Measurements from ENCODE around the gene CLIC5. TPM values are rescaled to one million over a fixed set of nuclear protein-coding genes. Genes with fewer than 3 reads are reported as not detected.
"Not testable (repeated sequence)": the region's sequence is repeated elsewhere in the genome, so short reads cannot be mapped to it uniquely, and the experiment has no call there.

The CLIC5 gene
- polyA plus RNA-seq, 1 donor from 2014 or later, result 0.22 TPM

DNA sequence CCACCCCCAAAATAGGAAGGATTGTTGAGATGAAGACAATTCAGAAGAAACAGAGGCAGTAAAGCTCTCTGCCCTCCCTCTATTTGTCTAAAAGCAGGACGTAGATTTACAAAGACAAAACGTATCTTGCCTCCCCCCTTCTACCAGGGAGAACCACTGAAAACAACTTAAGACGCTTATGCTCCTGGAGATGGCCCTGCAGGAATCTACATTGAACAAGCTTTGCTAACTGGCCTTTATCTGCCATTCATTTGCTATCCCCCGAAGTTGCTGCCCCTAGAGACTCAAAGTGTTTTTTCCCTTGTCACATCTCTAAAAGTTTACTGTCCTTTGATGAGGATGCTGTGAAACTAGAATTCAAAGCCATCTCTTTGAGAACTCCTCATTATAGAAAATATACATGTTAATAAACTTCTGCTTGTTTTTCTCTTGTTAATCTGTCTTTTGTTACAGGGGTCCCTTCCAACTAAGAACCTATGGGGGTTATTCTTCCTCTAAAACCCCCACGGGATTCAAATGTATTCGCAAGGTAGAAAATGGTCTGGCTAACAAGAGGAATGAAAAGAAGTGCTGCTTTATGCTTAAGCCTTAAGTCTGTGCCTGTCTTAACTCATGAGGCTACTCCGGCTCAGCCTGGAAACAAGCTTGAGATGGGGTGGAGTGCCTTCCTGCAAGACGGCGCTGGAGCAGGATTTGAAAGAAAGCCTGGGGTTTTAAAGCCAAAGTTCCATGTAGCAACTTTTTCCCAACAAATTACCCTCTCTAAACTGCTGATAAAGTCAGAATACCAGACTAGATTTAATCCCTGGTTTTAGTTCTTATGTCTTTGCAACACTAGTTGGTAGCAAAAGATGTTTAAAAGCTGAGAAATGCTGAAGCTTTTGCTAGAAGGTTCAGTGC, 88.0 kb downstream of the CLIC5 start:
- Histone ChIP-seq H3F3A (ENCODE audit: insufficient read depth, low read length, poor library complexity, severe bottlenecking) (no peaks in the 10 kb centered on the region), H3K9ac (ENCODE audit: low read length) (no peak overlapping the region), H3K9me3 (ENCODE audit: low read length) (no peaks in the 10 kb centered on the region), H3K4me2 (ENCODE audit: low read length) (no peak overlapping the region), H3K27me3 (ENCODE audit: insufficient read depth, low read depth, low read length) (no peaks in the 10 kb centered on the region), H3K27ac (ENCODE audit: low read length) (no peak overlapping the region), H3K79me2 (replicated peaks; ENCODE audit: insufficient read depth, low read length) (no peaks in the 10 kb centered on the region), H3K36me3 (ENCODE audit: insufficient read depth, low read length) (no peaks in the 10 kb centered on the region), H2AFZ (ENCODE audit: low read depth, low read length) (no peak overlapping the region), H3K9me2 (ENCODE audit: insufficient read depth, low read length) (no peaks in the 10 kb centered on the region), H3K4me3 (ENCODE audit: low read length) (no peak overlapping the region), H4K20me1 (ENCODE audit: insufficient read depth) (no peaks in the 10 kb centered on the region)
- TF ChIP-seq RAD21 (conservative IDR thresholded peaks at IDR 0.05) (no peak), POLR2AphosphoS5 (IDR thresholded peaks at IDR 0.05) (no peak), EP300 (conservative IDR thresholded peaks at IDR 0.05; ENCODE audit: poor library complexity, severe bottlenecking) (no peak), MXI1 (conservative IDR thresholded peaks at IDR 0.05; ENCODE audit: poor library complexity, severe bottlenecking) (no peak)

GRCh38 chr6:45926423-45926822, 89.2 kb downstream of the CLIC5 start:
- H2AFZ ChIP-seq (ENCODE audit: low read depth, low read length); H4K20me1 ChIP-seq (ENCODE audit: insufficient read depth); H3K9me2 ChIP-seq (ENCODE audit: insufficient read depth, low read length): not testable (repeated sequence)

DNA sequence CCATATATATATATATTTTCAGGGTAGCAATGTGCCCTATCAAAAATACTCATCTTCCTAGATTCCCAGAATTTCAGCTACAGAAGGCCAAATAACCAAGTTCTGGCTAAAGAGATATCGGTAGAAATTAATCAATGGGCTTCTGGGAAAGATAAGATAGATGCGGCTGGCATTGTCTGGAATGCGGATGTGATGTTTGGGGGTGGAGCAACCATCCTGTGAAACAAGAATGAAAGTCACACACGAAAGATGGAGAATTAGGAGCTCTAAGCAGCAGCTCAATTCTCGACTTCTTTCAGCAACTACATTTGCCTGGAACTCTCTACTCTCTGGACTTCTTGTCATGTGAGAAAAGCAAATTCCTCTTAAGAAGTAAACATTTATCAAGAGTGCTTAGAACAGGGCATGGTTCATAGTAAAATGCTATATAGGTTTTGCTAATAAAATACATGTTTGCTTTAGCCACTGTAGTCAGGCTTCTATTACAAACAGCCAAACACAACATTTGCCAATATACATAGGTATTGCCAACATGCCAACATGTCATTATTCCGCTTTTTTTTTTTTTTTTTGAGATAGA, 90.8 kb downstream of the CLIC5 start:
- no peak overlapping the region for H2AFZ ChIP-seq (ENCODE audit: low read depth, low read length)
- H3K9me3 ChIP-seq (ENCODE audit: low read length), result no peaks in the 10 kb centered on the region
- no peak for TF ChIP-seq MXI1 (conservative IDR thresholded peaks at IDR 0.05; ENCODE audit: poor library complexity, severe bottlenecking)
- no peak for TF ChIP-seq TAF1 (IDR thresholded peaks at IDR 0.05; ENCODE audit: low read depth)
- TF ChIP-seq RAD21 (conservative IDR thresholded peaks at IDR 0.05), result no peak
- TF ChIP-seq SMC3 (conservative IDR thresholded peaks at IDR 0.05; ENCODE audit: poor library complexity), result no peak
- TF ChIP-seq EP300 (conservative IDR thresholded peaks at IDR 0.05; ENCODE audit: poor library complexity, severe bottlenecking), result no peak
- no peak for TF ChIP-seq REST (IDR thresholded peaks at IDR 0.05; ENCODE audit: borderline replicate concordance)
- no peak for TF ChIP-seq CTCF (IDR thresholded peaks at IDR 0.05; ENCODE audit: poor library complexity, severe bottlenecking)
- no peak for TF ChIP-seq POLR2AphosphoS5 (IDR thresholded peaks at IDR 0.05)
- TF ChIP-seq EZH2 (IDR thresholded peaks at IDR 0.05; ENCODE audit: borderline replicate concordance, insufficient read depth, low read length, poor library complexity, severe bottlenecking), result no peak
- H3K9me2 ChIP-seq (ENCODE audit: insufficient read depth, low read length), result no peaks in the 10 kb centered on the region
- no peaks in the 10 kb centered on the region for H3K79me2 ChIP-seq (replicated peaks; ENCODE audit: insufficient read depth, low read length)
- H3K27me3 ChIP-seq (ENCODE audit: insufficient read depth, low read depth, low read length), result no peaks in the 10 kb centered on the region
- H3F3A ChIP-seq (ENCODE audit: insufficient read depth, low read length, poor library complexity, severe bottlenecking), result no peaks in the 10 kb centered on the region
- H4K20me1 ChIP-seq (ENCODE audit: insufficient read depth), result no peaks in the 10 kb centered on the region
- no peak overlapping the region for H3K9ac ChIP-seq (ENCODE audit: low read length)
- no peak overlapping the region for H3K4me3 ChIP-seq (ENCODE audit: low read length)
- no peak overlapping the region for H3K4me2 ChIP-seq (ENCODE audit: low read length)
- H3K27ac ChIP-seq (ENCODE audit: low read length), result no peak overlapping the region
- H3K36me3 ChIP-seq (ENCODE audit: insufficient read depth, low read length), result no peaks in the 10 kb centered on the region

More at GRCh38 chr6:45926423-45926822, 89.2 kb downstream of the CLIC5 start:
- H3K4me2 ChIP-seq (ENCODE audit: low read length); H3F3A ChIP-seq (ENCODE audit: insufficient read depth, low read length, poor library complexity, severe bottlenecking); H3K4me3 ChIP-seq (ENCODE audit: low read length); H3K27me3 ChIP-seq (ENCODE audit: insufficient read depth, low read depth, low read length); H3K79me2 ChIP-seq (replicated peaks; ENCODE audit: insufficient read depth, low read length); H3K27ac ChIP-seq (ENCODE audit: low read length); H3K9ac ChIP-seq (ENCODE audit: low read length); H3K36me3 ChIP-seq (ENCODE audit: insufficient read depth, low read length); H3K9me3 ChIP-seq (ENCODE audit: low read length): not testable (repeated sequence)
